ENCODE results near the gene EPB41L4A.
"Not testable (repeated sequence)": the region's sequence is repeated elsewhere in the genome, so short reads cannot be mapped to it uniquely, and the experiment has no call there.

Gene EPB41L4A

GRCh38 chr5:112228667-112229066, 190.4 kb downstream of the EPB41L4A start:
- H3F3A ChIP-seq (ENCODE audit: low read depth) = no peaks in the 10 kb centered on the region
- H4K20me1 ChIP-seq (ENCODE audit: insufficient read depth, low read length, poor library complexity, severe bottlenecking) = no peaks in the 10 kb centered on the region
- no peak overlapping the region for H3K4me2 ChIP-seq (ENCODE audit: low read depth, low read length, poor library complexity, severe bottlenecking)
- H3K79me2 ChIP-seq (ENCODE audit: insufficient read depth, low read length) = no peaks in the 10 kb centered on the region
- H3K4me1 ChIP-seq (ENCODE audit: insufficient read depth, low read length, poor library complexity, severe bottlenecking) = no peaks in the 10 kb centered on the region
- H3K27me3 ChIP-seq (ENCODE audit: insufficient read depth, low read length, poor library complexity, severe bottlenecking) = no peaks in the 10 kb centered on the region
- H3K9me2 ChIP-seq (replicated peaks; ENCODE audit: low read depth, low read length) = no peaks in the 10 kb centered on the region
- no peak overlapping the region for H3K4me3 ChIP-seq (ENCODE audit: low read length, poor library complexity, severe bottlenecking)
- no peak overlapping the region for H2AFZ ChIP-seq (ENCODE audit: low read length)
- no peak overlapping the region for H3K9ac ChIP-seq (ENCODE audit: low read depth, low read length, poor library complexity, severe bottlenecking)
- H3K9me3 ChIP-seq (ENCODE audit: insufficient read depth, low read depth, low read length) = no peaks in the 10 kb centered on the region
- H3K36me3 ChIP-seq (ENCODE audit: insufficient read depth, low read length) = no peaks in the 10 kb centered on the region
- TF ChIP-seq EZH2phosphoT487 (IDR thresholded peaks at IDR 0.05; ENCODE audit: borderline replicate concordance) (no peak), CTCF (conservative IDR thresholded peaks at IDR 0.05; ENCODE audit: low read length) (no peak)

GRCh38 chr5:112227911-112228631, 191.0 kb downstream of the EPB41L4A start:
- no peaks in the 10 kb centered on the region for H3K9me3 ChIP-seq (ENCODE audit: insufficient read depth, low read depth, low read length)
- no peaks in the 10 kb centered on the region for H3K36me3 ChIP-seq (ENCODE audit: insufficient read depth, low read length)
- no peaks in the 10 kb centered on the region for H3K9me2 ChIP-seq (replicated peaks; ENCODE audit: low read depth, low read length)
- no peaks in the 10 kb centered on the region for H4K20me1 ChIP-seq (ENCODE audit: insufficient read depth, low read length, poor library complexity, severe bottlenecking)
- H3K4me3 ChIP-seq (ENCODE audit: low read length, poor library complexity, severe bottlenecking) = no peak overlapping the region
- no peaks in the 10 kb centered on the region for H3K4me1 ChIP-seq (ENCODE audit: insufficient read depth, low read length, poor library complexity, severe bottlenecking)
- no peaks in the 10 kb centered on the region for H3K27me3 ChIP-seq (ENCODE audit: insufficient read depth, low read length, poor library complexity, severe bottlenecking)
- no peaks in the 10 kb centered on the region for H3F3A ChIP-seq (ENCODE audit: low read depth)
- no peak overlapping the region for H2AFZ ChIP-seq (ENCODE audit: low read length)
- no peak overlapping the region for H3K4me2 ChIP-seq (ENCODE audit: low read depth, low read length, poor library complexity, severe bottlenecking)
- no peak for TF ChIP-seq CTCF (conservative IDR thresholded peaks at IDR 0.05; ENCODE audit: low read length)
- TF ChIP-seq EZH2phosphoT487 (IDR thresholded peaks at IDR 0.05; ENCODE audit: borderline replicate concordance) = no peak
- H3K79me2 ChIP-seq (ENCODE audit: insufficient read depth, low read length) = no peaks in the 10 kb centered on the region
- H3K9ac ChIP-seq (ENCODE audit: low read depth, low read length, poor library complexity, severe bottlenecking) = no peak overlapping the region

- no peaks in the 10 kb centered on the region for H3K4me1 ChIP-seq (ENCODE audit: insufficient read depth, low read length, poor library complexity, severe bottlenecking)
- H4K20me1 ChIP-seq (ENCODE audit: insufficient read depth, low read length, poor library complexity, severe bottlenecking) = no peaks in the 10 kb centered on the region
- H3K36me3 ChIP-seq (ENCODE audit: insufficient read depth, low read length) = no peaks in the 10 kb centered on the region
- H3F3A ChIP-seq (ENCODE audit: low read depth) = no peaks in the 10 kb centered on the region
- H3K4me2 ChIP-seq (ENCODE audit: low read depth, low read length, poor library complexity, severe bottlenecking) = no peak overlapping the region
- H3K9ac ChIP-seq (ENCODE audit: low read depth, low read length, poor library complexity, severe bottlenecking) = no peak overlapping the region
- no peaks in the 10 kb centered on the region for H3K27me3 ChIP-seq (ENCODE audit: insufficient read depth, low read length, poor library complexity, severe bottlenecking)
- H2AFZ ChIP-seq (ENCODE audit: low read length) = no peak overlapping the region
- no peaks in the 10 kb centered on the region for H3K9me3 ChIP-seq (ENCODE audit: insufficient read depth, low read depth, low read length)
- TF ChIP-seq CTCF (conservative IDR thresholded peaks at IDR 0.05; ENCODE audit: low read length) (no peak), EZH2phosphoT487 (IDR thresholded peaks at IDR 0.05; ENCODE audit: borderline replicate concordance) (no peak)
- no peaks in the 10 kb centered on the region for H3K9me2 ChIP-seq (replicated peaks; ENCODE audit: low read depth, low read length)
- H3K4me3 ChIP-seq (ENCODE audit: low read length, poor library complexity, severe bottlenecking) = no peak overlapping the region
- no peaks in the 10 kb centered on the region for H3K79me2 ChIP-seq (ENCODE audit: insufficient read depth, low read length)
Observed at GRCh38 chr5:112226215-112226614, 192.9 kb downstream of the EPB41L4A start.

GRCh38 chr5:112222997-112223396, 196.1 kb downstream of the EPB41L4A start:
- H3F3A ChIP-seq (ENCODE audit: low read depth); H3K9ac ChIP-seq (ENCODE audit: low read depth, low read length, poor library complexity, severe bottlenecking); H2AFZ ChIP-seq (ENCODE audit: low read length); H3K36me3 ChIP-seq (ENCODE audit: insufficient read depth, low read length); H4K20me1 ChIP-seq (ENCODE audit: insufficient read depth, low read length, poor library complexity, severe bottlenecking); H3K27me3 ChIP-seq (ENCODE audit: insufficient read depth, low read length, poor library complexity, severe bottlenecking); H3K4me3 ChIP-seq (ENCODE audit: low read length, poor library complexity, severe bottlenecking); H3K9me2 ChIP-seq (replicated peaks; ENCODE audit: low read depth, low read length); H3K4me1 ChIP-seq (ENCODE audit: insufficient read depth, low read length, poor library complexity, severe bottlenecking); H3K79me2 ChIP-seq (ENCODE audit: insufficient read depth, low read length); H3K4me2 ChIP-seq (ENCODE audit: low read depth, low read length, poor library complexity, severe bottlenecking); H3K9me3 ChIP-seq (ENCODE audit: insufficient read depth, low read depth, low read length): not testable (repeated sequence)
